ENCODE data around the gene PGK1.
"Not testable (repeated sequence)": the region's sequence is repeated elsewhere in the genome, so short reads cannot be mapped to it uniquely, and the experiment has no call there.

The PGK1 gene

DNA sequence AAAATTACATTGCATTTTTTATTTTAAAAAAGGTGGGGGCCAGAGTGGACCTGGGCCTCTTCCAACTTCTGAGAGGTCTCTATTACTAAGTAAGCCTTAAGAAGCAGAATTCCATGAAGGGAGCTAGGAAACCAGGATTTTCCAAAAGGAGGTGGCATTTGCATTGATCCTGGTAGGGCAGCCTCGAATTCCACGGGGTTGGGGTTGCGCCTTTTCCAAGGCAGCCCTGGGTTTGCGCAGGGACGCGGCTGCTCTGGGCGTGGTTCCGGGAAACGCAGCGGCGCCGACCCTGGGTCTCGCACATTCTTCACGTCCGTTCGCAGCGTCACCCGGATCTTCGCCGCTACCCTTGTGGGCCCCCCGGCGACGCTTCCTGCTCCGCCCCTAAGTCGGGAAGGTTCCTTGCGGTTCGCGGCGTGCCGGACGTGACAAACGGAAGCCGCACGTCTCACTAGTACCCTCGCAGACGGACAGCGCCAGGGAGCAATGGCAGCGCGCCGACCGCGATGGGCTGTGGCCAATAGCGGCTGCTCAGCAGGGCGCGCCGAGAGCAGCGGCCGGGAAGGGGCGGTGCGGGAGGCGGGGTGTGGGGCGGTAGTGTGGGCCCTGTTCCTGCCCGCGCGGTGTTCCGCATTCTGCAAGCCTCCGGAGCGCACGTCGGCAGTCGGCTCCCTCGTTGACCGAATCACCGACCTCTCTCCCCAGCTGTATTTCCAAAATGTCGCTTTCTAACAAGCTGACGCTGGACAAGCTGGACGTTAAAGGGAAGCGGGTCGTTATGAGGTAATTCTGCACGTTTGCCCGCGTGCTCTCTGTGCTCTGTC, at the start of gene PGK1:
Gene PGK1, plus strand, starts transcription at position 626 of the 824 bp plus-strand sequence. Its CDS starts 93 bp downstream, at position 719.
- DNase-seq = peak; percentile 89 to 91

GRCh38 chrX:78063687-78064086, 40.4 kb upstream of the PGK1 start:
- no peak for DNase-seq

GRCh38 chrX:78064152-78064551, 39.9 kb upstream of the PGK1 start:
- DNase-seq = no peak

- peak in 1 of 2 experiments; percentile 4 for DNase-seq
Observed at GRCh38 chrX:78064698-78065601, 39.1 kb upstream of the PGK1 start.

- DNase-seq = no peak
Observed at GRCh38 chrX:78066110-78066509, 37.9 kb upstream of the PGK1 start.

DNA sequence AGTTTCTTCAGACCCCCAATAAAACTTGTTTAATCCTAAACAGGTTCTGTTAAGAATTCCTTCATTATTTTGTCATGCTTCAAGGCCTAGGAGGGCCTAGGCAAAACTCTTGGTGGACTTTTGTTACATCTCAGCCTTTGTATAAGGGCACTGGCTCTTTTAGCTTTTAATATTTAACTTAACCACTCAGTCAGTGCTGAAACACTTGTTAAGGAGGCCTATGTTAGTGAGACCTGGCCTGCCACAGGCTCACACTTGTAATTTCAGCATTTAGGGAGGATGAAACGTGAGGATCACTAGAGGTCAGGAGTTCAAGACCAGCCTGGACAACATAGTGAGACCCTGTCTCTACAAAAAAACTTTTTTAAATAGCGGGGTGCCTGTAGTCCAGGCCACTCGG, 32.7 kb upstream of the PGK1 start:
- DNase-seq = no peak

DNA sequence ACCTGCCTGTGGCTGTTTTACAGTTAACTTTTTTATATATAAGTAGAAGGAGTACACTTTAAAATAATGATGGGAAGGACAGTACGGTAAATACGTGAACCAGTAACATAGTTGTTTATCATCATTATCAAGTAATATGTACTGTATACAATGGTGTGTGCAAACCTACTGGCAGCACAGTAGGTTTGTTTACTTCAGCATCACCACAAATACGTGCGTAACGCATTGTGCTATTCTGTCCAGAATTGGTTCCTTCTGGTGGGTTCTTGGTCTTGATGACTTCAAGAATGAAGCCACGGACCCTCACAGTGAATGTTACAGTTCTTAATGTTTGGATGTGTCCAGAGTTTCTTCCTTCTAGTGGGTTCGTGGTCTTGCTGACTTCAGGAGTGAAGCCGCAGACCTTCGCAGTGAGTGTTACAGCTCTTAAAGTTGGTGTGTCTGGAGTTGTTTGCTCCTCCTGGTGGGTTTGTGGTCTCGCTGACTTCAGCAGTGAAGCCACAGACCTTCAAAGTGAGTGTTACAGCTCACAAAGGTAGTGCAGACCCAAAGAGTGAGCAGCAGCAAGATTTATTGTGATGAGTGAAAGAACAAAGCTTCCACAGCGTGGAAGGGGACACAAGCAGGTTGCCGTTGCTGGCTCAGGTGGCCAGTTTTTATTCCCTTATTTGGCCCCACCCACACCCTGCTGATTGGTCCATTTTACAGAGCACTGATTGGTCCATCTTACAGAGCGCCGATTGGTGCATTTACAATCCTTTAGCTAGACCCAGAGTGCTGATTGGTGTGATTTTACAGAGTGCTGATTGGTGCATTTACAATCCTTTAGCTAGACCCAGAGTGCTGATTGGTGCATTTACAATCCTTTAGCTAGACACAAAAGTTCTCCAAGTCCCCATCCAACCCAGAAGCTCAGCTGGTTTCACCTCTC, 30.6 kb upstream of the PGK1 start:
- peak in 1 of 2 experiments; percentile 5 for DNase-seq

- DNase-seq = no peak
Observed at GRCh38 chrX:78074088-78074487, 30.0 kb upstream of the PGK1 start.

DNA sequence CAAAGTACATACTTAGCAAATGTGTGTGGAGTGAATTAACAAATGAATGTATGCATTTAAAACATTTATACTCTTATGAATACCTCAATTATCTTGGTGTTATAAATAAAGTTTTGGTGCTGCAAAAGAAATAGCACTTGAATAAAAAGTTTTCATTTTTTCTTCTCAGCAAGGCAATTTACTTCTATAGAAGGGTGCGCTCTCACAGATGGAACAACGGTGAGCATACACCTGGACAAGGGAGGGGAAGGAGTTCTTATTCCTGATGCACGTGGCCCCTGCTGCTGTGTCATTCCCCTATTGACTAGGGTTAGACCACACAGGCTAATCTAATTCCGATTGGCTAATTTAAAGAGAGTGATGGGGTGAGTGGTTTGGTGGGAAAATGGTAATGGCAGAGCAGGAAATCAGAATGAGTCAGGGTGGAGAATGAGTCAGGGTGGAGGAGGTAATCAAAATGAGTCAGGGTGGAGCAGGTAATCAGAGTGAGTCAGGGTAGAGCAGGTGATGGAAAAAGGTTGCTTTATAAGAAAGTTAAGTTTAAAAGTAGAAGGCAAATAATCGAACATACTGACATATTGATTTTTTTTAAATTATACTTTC, 28.2 kb upstream of the PGK1 start:
- peak in 1 of 2 experiments; percentile 3 for DNase-seq

GRCh38 chrX:78081413-78081812, 22.6 kb upstream of the PGK1 start:
- DNase-seq = not testable (repeated sequence)

DNA sequence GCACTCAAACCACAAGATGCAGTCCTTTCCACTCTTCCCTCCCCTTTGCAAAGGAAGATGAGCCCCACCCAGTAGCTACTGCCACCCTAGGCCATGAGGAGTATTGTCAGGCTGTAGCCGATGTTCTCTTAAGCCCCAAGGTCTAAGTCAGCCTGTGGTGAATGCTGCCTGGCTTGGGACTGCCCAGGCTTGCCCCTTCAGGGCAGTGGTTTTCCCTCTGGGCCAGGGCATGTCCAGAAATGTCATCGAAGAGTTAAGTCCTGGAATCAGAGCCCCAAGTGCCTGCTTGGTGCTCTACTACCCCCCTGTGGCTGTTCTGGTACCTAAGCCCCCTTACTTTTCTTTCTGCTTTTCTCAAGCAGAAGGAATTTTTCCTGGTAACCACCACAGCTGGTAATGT, 11.8 kb upstream of the PGK1 start:
- no peak for DNase-seq

DNA sequence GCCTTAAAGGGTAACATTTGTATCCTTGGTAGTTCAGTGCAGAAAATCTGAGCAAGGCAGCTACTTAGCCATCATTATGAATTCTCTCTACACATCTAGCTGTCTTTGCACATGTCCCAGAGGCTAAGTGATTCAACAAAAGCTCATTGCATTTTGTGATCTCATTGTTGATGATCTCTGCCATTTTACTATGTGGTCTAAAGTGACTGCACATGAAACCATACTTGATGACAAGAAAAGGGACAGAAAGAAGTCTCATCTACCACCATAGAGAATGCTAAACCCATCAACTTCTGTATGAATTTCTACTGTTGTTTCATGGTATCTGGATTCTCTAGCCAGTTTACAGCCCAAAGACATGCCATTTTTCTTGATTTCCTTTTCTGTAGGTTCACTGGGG, 5.9 kb upstream of the PGK1 start:
- no peak for DNase-seq

- no peak for DNase-seq
Observed at GRCh38 chrX:78102091-78102490, 2.0 kb upstream of the PGK1 start.

GRCh38 chrX:78103001-78103622, 936 bp upstream of the PGK1 start:
- DNase-seq = no peak

DNA sequence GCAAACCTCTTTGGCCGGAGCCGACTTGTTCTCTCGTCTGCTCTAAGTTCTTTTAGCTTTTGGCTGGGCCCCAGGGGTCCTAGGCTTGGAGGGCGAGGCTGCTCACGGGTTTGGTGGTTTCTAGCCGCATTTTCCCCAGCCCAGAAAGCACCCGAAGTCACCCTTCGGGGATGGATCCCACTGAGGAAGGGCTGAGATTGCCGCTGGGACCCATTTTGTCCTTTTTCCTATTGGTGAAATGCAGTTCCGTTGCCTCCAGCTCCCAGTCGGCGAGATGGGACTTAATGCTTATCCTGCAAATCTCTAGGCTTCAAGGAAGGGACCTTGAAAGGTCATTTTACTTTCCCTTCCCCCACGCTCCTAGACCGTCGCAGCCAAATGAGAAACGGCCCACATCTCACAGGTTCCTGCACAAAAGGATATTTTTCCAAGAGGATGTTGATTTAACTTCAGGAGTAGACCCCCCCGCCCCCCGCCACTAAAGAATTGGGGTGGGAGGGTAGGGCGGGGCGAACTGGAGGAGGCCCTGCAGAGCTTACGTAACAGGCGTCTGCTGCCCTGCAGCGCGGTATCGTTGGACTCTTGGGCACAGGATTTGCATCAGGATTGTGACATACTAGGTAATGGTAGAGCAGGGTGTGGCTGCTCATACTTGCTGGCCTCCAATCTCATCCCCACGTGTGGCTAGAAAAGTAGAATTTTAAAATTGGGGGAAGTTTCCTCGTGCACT, 564 bp downstream of the PGK1 start:
- DNase-seq = peak; percentile 25 to 38

DNA sequence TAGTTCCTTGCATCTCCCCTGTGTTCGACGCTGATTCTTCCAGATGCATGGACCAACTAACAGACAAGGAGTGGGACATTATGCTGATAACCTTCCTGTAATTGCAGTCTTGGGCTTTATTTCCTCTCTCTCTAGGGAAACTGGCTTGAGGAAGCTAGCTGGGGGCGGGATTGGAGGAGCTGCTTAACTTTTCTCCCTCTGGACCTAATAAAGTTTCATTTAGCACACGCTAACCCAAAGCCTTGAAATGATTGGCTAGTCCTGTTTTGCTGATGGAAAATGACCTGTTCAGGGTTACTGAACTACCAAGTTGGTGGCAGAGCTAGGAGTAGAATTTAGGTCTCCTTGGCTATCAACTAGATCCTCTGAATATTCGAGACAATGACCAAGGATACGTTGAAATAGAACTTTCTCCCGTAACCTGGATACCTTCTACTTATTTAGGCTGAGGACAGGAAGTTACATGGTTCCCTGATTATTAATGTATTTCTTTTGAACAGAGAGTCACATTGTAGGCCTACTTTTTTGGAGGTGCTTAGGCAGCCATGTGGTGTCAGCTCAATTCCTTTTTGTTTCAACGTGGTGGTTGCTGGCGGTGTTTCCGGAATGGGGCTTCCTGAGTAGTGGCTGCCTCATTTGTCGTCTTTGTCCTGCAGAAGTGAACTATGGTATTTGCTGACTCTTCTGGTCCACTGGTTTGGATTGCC, 2.0 kb downstream of the PGK1 start:
- no peak for DNase-seq

DNA sequence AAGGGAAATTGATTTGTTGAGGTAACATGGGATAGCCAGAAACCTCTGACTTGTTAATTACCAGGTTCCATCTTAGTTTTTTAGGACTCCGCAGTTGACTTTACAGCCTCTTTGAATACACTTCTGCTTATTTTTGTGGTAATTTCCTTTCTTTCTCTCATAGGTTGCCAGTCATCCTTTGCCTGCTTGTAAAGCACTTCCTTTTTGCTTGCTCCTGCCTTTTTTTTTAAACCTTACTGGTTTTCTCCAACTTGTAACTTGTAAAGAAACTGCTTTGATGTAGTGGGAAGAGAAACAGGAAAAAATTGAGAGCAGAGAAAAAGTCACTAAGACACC, 2.6 kb downstream of the PGK1 start:
- no peak for DNase-seq

DNA sequence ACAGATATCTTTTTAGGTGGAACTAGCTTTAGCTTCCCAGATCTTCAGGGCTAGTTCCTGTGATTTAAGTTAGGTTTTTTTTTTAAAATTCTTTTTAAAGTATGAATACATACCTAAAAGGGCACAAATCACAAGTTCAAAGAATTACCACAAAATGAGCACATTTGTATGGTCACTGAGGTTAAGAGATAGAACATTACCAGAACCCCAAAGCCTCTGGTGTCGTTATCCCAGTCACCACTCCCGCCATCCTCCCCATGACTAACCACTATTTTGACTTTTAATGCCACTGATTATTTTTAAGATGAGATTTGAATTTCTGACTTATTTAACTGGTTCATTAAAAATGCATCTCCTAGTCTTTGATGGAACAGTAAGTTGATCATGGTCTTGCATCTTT, 5.4 kb downstream of the PGK1 start:
- DNase-seq = no peak

DNA sequence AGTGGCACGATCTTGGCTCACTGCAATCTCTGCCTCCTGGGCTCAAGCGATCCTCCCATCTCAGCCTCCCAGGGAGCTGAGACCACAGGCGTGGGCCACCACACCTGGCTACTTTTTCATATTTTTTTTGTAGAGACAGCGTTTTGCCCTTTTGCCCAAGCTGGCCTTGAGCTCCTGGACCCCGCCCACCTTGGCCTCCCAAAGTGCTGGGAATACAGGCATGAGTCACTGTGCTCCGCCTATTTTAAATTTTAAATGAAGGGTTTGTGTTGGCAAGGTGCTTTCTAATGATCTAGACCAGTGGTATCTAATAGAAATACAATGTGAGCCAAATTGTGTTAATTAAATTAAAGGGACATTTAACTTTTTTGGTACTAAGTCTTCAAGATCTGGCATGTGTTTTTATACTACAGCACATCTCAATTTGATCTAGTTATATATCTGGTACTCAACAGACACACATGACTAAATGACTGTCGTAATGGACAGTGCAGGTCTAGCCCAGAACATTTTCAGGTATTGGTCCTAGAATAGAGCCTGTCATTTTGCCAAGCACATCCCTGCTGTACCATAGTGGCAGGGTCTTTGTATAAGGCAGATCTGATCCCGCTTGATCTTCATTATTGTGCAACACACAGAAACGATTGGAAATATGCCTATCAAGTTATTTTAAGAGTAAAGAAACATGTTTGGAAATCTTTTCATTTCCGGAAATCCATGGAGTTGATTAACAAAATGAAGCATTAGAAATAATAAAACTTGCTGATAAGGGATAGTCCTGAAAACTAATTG, 7.3 kb downstream of the PGK1 start:
- DNase-seq = no peak

DNA sequence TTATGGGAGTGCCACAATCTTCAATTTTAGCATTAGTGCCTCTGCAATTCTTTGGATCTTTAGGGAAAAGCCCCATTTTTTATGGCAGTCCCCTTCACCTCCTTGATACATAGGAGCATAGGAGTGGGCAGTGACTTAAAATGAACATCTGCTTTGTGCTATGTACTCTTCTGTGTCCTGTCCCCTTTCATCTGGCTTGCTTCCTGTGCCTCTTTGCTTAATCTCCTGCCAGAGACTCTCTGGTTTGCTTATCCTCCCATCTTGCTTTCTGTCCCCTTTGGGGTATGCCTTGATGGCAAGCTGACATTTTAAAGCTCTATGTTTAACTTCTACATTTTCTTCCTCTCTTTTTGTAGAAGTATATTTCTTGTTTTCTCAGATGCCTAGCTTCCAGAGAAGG, 12.3 kb downstream of the PGK1 start:
- DNase-seq = no peak

Measured in activated CD4-positive, alpha-beta T cell treated with anti-CD3 and anti-CD28 coated beads, Interleukin-2, amount 50 U/mL, for 48 hours (primary cell).